NCI-H774 (cell line): ENCODE measurements around the gene EPB41L4A.
A peak's percentile ranks its signal among the peaks of the same experiment; 100 is the strongest.

Experiments
- DNase-seq: peaks from one replicate; lab custom pipeline; 2025; lab: John Stamatoyannopoulos, UW

Gene EPB41L4A

GRCh38 chr5:112205846-112206245 is 213.2 kb downstream of the EPB41L4A start:
- no peak for DNase-seq

- DNase-seq = no peak
These were observed 215.8 kb downstream of the EPB41L4A start for GRCh38 chr5:112203229-112203628.

- DNase-seq = no peak
These were observed 216.4 kb downstream of the EPB41L4A start for GRCh38 chr5:112202694-112203093.

GRCh38 chr5:112201141-112201540 is 217.9 kb downstream of the EPB41L4A start:
- DNase-seq = no peak

- no peak for DNase-seq
These were observed 218.9 kb downstream of the EPB41L4A start for GRCh38 chr5:112200131-112200530.

- DNase-seq = no peak
These were observed 222.5 kb downstream of the EPB41L4A start for GRCh38 chr5:112196584-112196983.

GRCh38 chr5:112195924-112196323 is 223.2 kb downstream of the EPB41L4A start:
- no peak for DNase-seq

GRCh38 chr5:112192866-112193265 is 226.2 kb downstream of the EPB41L4A start:
- no peak for DNase-seq

GRCh38 chr5:112192072-112192471 is 227.0 kb downstream of the EPB41L4A start:
- no peak for DNase-seq

GRCh38 chr5:112189391-112189790 is 229.7 kb downstream of the EPB41L4A start:
- DNase-seq = no peak

GRCh38 chr5:112186401-112186990 is 232.6 kb downstream of the EPB41L4A start:
- DNase-seq = no peak

- DNase-seq = no peak
These were observed 235.2 kb downstream of the EPB41L4A start for GRCh38 chr5:112183874-112184273.

- DNase-seq = peak; percentile 55
These were observed 235.9 kb downstream of the EPB41L4A start for GRCh38 chr5:112183103-112183711.

- no peak for DNase-seq
These were observed 239.8 kb downstream of the EPB41L4A start for GRCh38 chr5:112179290-112179689.

- DNase-seq = peak; percentile 39
These were observed 244.0 kb downstream of the EPB41L4A start for GRCh38 chr5:112174959-112175594.

- no peak for DNase-seq
These were observed 253.0 kb downstream of the EPB41L4A start for GRCh38 chr5:112165897-112166737.

GRCh38 chr5:112165399-112165798 is 253.7 kb downstream of the EPB41L4A start:
- DNase-seq = no peak

- DNase-seq = no peak
These were observed 255.6 kb downstream of the EPB41L4A start for GRCh38 chr5:112163435-112163834.

GRCh38 chr5:112161392-112161748 is 257.7 kb downstream of the EPB41L4A start:
- no peak for DNase-seq

GRCh38 chr5:112160652-112161391 is 258.3 kb downstream of the EPB41L4A start:
- peak; percentile 88 for DNase-seq

GRCh38 chr5:112159435-112159834 is 259.6 kb downstream of the EPB41L4A start:
- DNase-seq = no peak

GRCh38 chr5:112156211-112156610 is 262.9 kb downstream of the EPB41L4A start:
- DNase-seq = no peak
